ENCODE results near the gene CDK11B.

CDK11B gene

GRCh38 chr1:1614204-1614953, 44.4 kb downstream of the CDK11B start:
- peak; percentile 62 for DNase-seq

- DNase-seq, result no peak
Observed at GRCh38 chr1:1613509-1614082, 45.2 kb downstream of the CDK11B start.

GRCh38 chr1:1612104-1612400, 46.8 kb downstream of the CDK11B start:
- no peak for DNase-seq

GRCh38 chr1:1610796-1611195, 48.0 kb downstream of the CDK11B start:
- DNase-seq, result no peak

GRCh38 chr1:1609822-1610485, 48.9 kb downstream of the CDK11B start:
- DNase-seq, result no peak

GRCh38 chr1:1606232-1606631, 52.6 kb downstream of the CDK11B start:
- DNase-seq, result no peak

GRCh38 chr1:1605724-1606123, 53.1 kb downstream of the CDK11B start:
- DNase-seq, result no peak

- no peak for DNase-seq
Observed at GRCh38 chr1:1605034-1605591, 53.7 kb downstream of the CDK11B start.

GRCh38 chr1:1604374-1605033, 54.3 kb downstream of the CDK11B start:
- DNase-seq, result no peak

- no peak for DNase-seq
Observed at GRCh38 chr1:1603671-1604373, 55.0 kb downstream of the CDK11B start.

GRCh38 chr1:1602968-1603506, 55.8 kb downstream of the CDK11B start:
- DNase-seq, result no peak

GRCh38 chr1:1602304-1602967, 56.4 kb downstream of the CDK11B start:
- no peak for DNase-seq

GRCh38 chr1:1601564-1602303, 57.1 kb downstream of the CDK11B start:
- no peak for DNase-seq

- no peak for DNase-seq
Observed at GRCh38 chr1:1600861-1601563, 57.8 kb downstream of the CDK11B start.

- DNase-seq, result peak; percentile 17
Observed at GRCh38 chr1:1599935-1600860, 58.6 kb downstream of the CDK11B start, which contains the start of gene FNDC10. FNDC10 (minus strand) TSS chr1:1600135; CDS start chr1:1600015, 120 bp downstream.

GRCh38 chr1:1599030-1599934, 59.5 kb downstream of the CDK11B start:
- peak; percentile 46 for DNase-seq

GRCh38 chr1:1598720-1599029, 60.1 kb downstream of the CDK11B start:
- no peak for DNase-seq

- no peak for DNase-seq
Observed at GRCh38 chr1:1598051-1598719, 60.6 kb downstream of the CDK11B start.
